HL-60 (cell line): ENCODE results near the gene OSBPL2.

Experiments used
- DNase-seq, 2 experiments: peaks; one replicate each; pipeline ENCODE4 v3.0.0-alpha.2; 2010 to 2020; ENCODE audit warnings: low read depth in 1 of 2, low spot score in 1 of 2
- H3K27ac ChIP-seq: fragments of 250-450 bp; sonication (Bioruptor Pico); replicated peaks from 2 replicates; pipeline ENCODE4 v1.5.1; 2020; ENCODE audit warnings: mild to moderate bottlenecking, moderate library complexity
- H3K27me3 ChIP-seq: fragments of 250-450 bp; sonication (Bioruptor Pico); 2 replicates; pipeline ENCODE4 v1.5.1; 2021; ENCODE audit warnings: mild to moderate bottlenecking, moderate library complexity; ENCODE audit not compliant: insufficient read depth, poor library complexity, severe bottlenecking
- H3K4me3 ChIP-seq: replicated peaks from 2 replicates; pipeline ENCODE4 v1.5.1; 2011; ENCODE audit warnings: mild to moderate bottlenecking, control low read depth, low read length; ENCODE audit not compliant: insufficient read depth
- CTCF ChIP-seq: IDR thresholded peaks from one replicate; pipeline ENCODE4 v1.5.1; 2011; ENCODE audit warnings: low read length, control low read depth, inconsistent platforms; ENCODE audit not compliant: insufficient read depth
- GABPA ChIP-seq: IDR thresholded peaks from 2 replicates; pipeline ENCODE4 v1.6.1; 2012; ENCODE audit warnings: low read depth
- POLR2AphosphoS5 ChIP-seq: IDR thresholded peaks from 2 replicates; pipeline ENCODE4 v1.6.1; 2012; ENCODE audit warnings: low read depth
- REST ChIP-seq: IDR thresholded peaks from 2 replicates; pipeline ENCODE4 v1.6.1; 2012; ENCODE audit warnings: low read depth; ENCODE audit not compliant: insufficient replicate concordance
- SPI1 ChIP-seq: IDR thresholded peaks from 2 replicates; pipeline ENCODE4 v1.6.1; 2012; ENCODE audit warnings: low read depth, mild to moderate bottlenecking, borderline replicate concordance

OSBPL2 gene

GRCh38 chr20:62239278-62239879, 1.1 kb downstream of the OSBPL2 start:
- Histone ChIP-seq H3K27ac (peak overlapping the region; percentile 50), H3K27me3 (no peaks in the 10 kb centered on the region), H3K4me3 (peak overlapping the region; percentile 71)
- no peak for DNase-seq
- TF ChIP-seq REST (no peak), GABPA (no peak), POLR2AphosphoS5 (no peak), CTCF (no peak), SPI1 (no peak)

GRCh38 chr20:62240020-62240685, 1.8 kb downstream of the OSBPL2 start:
- TF ChIP-seq POLR2AphosphoS5 (no peak), SPI1 (peak; percentile 78), GABPA (no peak; the same call in 1 of the 2 replicates)
- peak in 1 of 2 experiments; percentile 69 for DNase-seq
- Histone ChIP-seq H3K4me3 (no peak overlapping the region), H3K27me3 (no peaks in the 10 kb centered on the region), H3K27ac (peak overlapping the region; percentile 50; the same call in 1 of the 2 replicates)

GRCh38 chr20:62241506-62241905, 3.2 kb downstream of the OSBPL2 start:
- TF ChIP-seq SPI1 (no peak), CTCF (no peak), GABPA (no peak), POLR2AphosphoS5 (no peak), REST (no peak)
- no peak for DNase-seq
- Histone ChIP-seq H3K4me3 (no peak overlapping the region), H3K27me3 (no peaks in the 10 kb centered on the region), H3K27ac (no peak overlapping the region)

GRCh38 chr20:62242176-62242575, 3.9 kb downstream of the OSBPL2 start:
- Histone ChIP-seq H3K27me3 (no peaks in the 10 kb centered on the region), H3K4me3 (no peak overlapping the region), H3K27ac (no peak overlapping the region)
- TF ChIP-seq POLR2AphosphoS5 (no peak), GABPA (no peak), SPI1 (no peak), CTCF (no peak), REST (no peak)
- no peak for DNase-seq
